Neuron (in vitro differentiated cells): ENCODE measurements around the gene SOX12.
A peak's percentile ranks its signal among the peaks of the same experiment; 100 is the strongest.

Source experiments
- H2AFZ ChIP-seq: one replicate; pipeline ENCODE4 v1.6.1; 2013; ENCODE audit warnings: low read depth, mild to moderate bottlenecking, inconsistent platforms, low read length, moderate library complexity
- H3K27me3 ChIP-seq: one replicate; pipeline ENCODE4 v1.6.1; 2013; ENCODE audit warnings: low read length; ENCODE audit not compliant: insufficient read depth
- H3K36me3 ChIP-seq: one replicate; pipeline ENCODE4 v1.6.1; 2013; ENCODE audit warnings: low read length; ENCODE audit not compliant: insufficient read depth
- H3K4me1 ChIP-seq: one replicate; pipeline ENCODE4 v1.6.1; 2013; ENCODE audit warnings: low read length; ENCODE audit not compliant: insufficient read depth
- H3K4me3 ChIP-seq: 2 replicates; pipeline ENCODE4 v1.5.1; 2013; ENCODE audit warnings: mild to moderate bottlenecking, low read length, moderate library complexity
- H3K9me3 ChIP-seq: one replicate; pipeline ENCODE4 v1.6.1; 2013; ENCODE audit warnings: low read length

Gene SOX12

DNA sequence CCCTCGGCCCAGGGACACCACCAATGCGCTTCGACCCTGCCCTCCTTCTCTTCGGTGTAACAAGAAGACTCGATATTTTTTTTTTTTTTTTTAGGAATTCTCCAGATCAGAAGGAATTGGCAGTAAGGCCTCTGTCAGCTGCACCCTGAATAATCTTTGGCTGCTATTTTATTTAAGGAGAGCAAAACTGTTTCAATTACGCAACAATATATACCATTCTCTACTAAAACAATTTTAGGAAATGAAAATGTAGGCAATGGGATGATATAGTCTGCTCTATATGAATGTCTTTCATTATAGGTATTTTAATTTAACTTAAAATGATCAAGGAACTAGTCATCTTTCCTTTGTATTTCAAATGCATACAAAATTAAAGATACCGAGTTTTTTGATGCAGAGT, 14.7 kb upstream of the SOX12 start:
- Histone ChIP-seq H3K9me3 (no peaks in the 10 kb centered on the region), H3K27me3 (no peaks in the 10 kb centered on the region), H3K36me3 (no peaks in the 10 kb centered on the region), H3K4me3 (peak overlapping the region; percentile 45), H2AFZ (peak overlapping the region; percentile 31), H3K4me1 (peaks cover 12% of the 10 kb centered on the region)

DNA sequence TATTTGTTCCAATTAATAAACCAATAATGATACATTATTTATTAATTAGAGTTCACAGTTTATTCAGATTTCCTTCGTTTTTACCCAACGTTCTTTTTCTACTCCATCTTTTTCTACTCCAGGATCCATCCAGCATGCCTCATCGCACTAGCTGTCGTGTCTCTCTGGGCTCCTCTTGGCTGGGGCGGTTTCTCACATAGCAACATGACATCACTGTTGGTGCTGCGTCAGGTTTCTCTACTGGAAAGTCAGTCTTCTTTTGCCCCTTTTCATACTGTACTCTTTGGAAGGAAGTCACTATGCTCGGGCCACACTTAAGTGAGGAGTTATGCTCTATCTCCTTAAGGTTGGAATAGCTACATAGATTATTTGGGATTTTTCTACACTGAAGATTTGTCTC, 13.7 kb upstream of the SOX12 start:
- no peaks in the 10 kb centered on the region for H3K27me3 ChIP-seq
- H3K9me3 ChIP-seq, result no peaks in the 10 kb centered on the region
- H3K4me3 ChIP-seq, result no peak overlapping the region
- no peaks in the 10 kb centered on the region for H3K36me3 ChIP-seq
- H2AFZ ChIP-seq, result no peak overlapping the region
- peaks cover 12% of the 10 kb centered on the region for H3K4me1 ChIP-seq

DNA sequence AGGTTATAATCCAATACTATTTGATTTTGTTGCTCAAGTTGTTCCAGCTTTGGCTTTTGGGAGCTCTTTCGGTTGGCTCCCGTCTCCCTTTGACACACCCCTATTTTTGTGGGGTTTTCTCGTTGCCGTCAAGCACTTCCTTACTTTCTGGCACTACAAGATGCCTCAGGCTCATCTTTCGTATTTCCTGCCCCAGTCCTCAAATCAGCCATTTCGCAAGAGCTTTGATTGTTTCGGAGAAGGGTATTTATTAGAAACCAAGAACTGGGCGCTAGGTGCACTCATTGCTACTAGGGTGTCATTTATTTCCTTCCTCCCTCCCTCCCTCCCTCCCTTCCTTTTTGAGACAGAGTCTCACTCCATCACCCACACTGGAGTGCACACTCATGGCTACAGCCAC, 13.3 kb upstream of the SOX12 start:
- Histone ChIP-seq H3K36me3 (peaks cover under 1% of the 10 kb centered on the region), H3K9me3 (no peaks in the 10 kb centered on the region), H2AFZ (no peak overlapping the region), H3K4me1 (peaks cover 12% of the 10 kb centered on the region), H3K27me3 (no peaks in the 10 kb centered on the region), H3K4me3 (no peak overlapping the region)

DNA sequence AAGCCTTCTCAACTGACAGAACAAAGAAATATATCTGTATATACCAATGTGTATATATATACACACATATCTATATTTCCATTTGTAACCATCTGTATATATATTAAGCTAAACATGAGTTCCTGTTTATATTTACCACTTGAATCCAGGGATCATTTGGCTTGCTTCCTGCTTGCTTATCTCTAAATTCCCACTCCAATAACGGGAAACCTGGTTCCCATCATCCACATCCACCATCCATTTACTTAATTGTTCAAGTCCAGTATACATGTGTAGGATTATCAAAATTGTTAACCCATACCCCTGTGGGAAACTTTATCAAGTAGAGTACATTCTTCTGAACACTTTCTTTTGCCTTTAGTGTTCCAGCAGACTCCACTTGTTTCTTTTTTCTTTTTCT, 12.5 kb upstream of the SOX12 start:
- no peak overlapping the region for H3K4me3 ChIP-seq
- H3K9me3 ChIP-seq, result no peaks in the 10 kb centered on the region
- no peak overlapping the region for H2AFZ ChIP-seq
- H3K4me1 ChIP-seq, result peaks cover 12% of the 10 kb centered on the region
- H3K36me3 ChIP-seq, result peaks cover 3% of the 10 kb centered on the region
- no peaks in the 10 kb centered on the region for H3K27me3 ChIP-seq

DNA sequence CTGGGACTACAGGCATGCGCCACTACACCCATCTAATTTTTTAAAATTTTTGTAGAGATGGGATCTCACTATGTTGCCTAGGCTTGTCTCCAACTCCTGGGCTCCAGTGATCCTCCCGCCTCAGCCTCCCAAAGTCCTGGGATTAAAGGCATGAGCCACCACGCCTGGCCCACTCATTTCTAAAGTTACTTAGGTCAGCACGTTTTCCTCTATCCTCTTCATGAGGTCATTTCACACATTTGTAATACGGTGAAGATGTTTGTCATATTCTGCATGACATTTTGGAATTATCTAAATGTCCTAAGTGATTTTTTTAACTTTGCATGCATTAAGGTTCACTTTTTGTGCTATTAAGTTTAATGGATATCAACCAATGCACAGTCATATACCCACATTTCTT, 11.9 kb upstream of the SOX12 start:
- Histone ChIP-seq H3K4me1 (peaks cover 12% of the 10 kb centered on the region), H2AFZ (no peak overlapping the region), H3K4me3 (no peak overlapping the region), H3K27me3 (no peaks in the 10 kb centered on the region), H3K9me3 (no peaks in the 10 kb centered on the region), H3K36me3 (peaks cover 3% of the 10 kb centered on the region)

DNA sequence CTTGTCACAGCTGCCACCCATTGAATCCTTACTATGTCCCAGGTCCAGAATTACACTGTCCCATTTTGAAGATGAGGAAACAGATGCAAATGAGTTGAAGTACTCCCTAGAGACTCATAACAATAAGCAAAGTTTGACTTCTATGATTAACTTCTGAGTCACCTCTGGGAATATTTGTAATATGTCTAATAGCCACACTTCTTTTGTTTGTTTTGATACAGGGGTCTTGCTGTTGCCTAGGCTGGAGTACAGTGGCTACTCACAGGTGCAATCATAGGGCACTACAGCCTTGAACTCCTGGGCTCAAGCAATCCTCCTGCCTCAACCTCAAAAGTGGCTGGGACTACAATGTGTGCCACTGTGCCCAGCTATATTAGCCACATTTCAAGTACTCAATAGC, 11.4 kb upstream of the SOX12 start:
- no peak overlapping the region for H2AFZ ChIP-seq
- no peak overlapping the region for H3K4me3 ChIP-seq
- H3K9me3 ChIP-seq, result no peaks in the 10 kb centered on the region
- no peaks in the 10 kb centered on the region for H3K27me3 ChIP-seq
- peaks cover 3% of the 10 kb centered on the region for H3K36me3 ChIP-seq
- peaks cover 9% of the 10 kb centered on the region for H3K4me1 ChIP-seq

DNA sequence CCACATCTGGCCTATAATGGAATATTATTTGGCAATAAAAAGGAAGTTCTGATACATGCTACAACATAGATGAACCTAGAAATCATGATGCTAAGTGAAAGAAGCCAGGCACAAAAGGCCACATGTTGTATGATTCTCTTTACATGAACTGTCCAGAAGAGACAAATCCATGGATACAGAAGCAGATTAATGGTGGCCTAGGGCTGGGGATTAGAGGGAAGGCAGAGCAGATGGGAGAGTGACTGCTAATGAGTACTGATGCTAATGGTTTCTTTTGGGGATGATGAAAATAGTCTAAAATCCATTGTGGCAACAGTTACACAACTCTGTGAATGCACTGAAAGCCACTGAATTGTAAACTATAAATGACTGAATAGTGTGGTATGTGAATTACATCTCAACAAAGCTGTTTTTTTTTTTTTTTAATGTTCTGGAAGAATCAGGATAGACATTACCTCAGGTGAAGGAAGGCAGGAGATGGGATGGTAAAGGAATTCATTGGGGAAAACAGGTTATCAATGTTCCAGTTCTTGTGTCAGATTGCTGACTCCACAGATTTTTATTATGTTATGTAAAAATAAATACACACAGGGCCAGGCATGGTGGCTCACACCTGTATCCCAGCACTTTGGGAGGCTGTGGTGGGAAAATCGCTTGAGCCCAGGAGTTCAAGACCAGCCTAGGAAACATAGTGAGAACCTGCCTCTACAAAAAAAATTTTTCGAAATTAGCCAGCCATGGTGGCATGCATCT, 8.9 kb upstream of the SOX12 start:
- Histone ChIP-seq H3K4me3 (no peak overlapping the region), H3K9me3 (peaks cover 5% of the 10 kb centered on the region), H2AFZ (no peak overlapping the region), H3K36me3 (peaks cover 8% of the 10 kb centered on the region), H3K27me3 (no peaks in the 10 kb centered on the region), H3K4me1 (no peaks in the 10 kb centered on the region)

DNA sequence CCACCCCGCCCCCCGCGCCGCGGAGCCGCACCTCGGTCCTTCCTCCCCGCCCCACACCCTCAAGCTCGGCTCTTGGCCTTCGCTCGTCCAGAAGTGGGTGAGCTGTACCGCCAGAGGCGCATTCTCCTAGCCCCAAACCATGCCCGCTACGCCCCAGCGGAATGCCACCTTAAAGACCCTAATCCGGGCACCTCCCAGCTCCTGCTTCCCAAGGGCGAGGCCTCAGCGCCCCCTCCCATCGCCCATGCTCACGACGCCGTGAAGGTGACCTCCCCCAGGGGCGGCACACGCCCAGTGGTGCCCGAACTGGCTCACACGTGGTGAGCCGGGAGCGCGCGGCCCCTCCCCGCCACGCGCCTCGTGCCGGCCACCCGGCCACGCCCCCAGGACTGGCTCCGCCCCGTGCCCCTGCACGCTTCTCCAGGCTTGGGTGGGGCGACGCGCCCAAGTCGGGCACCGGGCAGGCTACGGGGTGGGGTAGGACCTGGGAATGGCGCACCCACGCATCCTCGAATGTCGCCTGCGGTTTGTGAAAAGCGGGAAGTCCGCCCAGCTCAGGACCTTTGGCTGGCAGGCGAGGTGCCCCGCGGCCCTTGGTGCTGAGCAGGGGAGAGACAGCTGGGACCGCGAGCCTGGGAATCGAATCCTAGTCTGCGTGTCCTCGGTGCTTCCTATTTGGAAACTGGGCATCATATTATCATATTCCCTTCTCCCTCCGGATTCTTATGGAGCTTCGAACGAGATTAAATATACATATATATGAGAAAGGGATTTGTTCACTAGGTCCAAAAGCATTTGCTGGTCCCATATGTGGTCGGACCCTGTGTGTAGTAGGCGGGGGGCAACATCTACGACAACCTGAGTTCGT, 941 bp upstream of the SOX12 start:
- H3K36me3 ChIP-seq, result peaks cover 13% of the 10 kb centered on the region
- H3K4me3 ChIP-seq, result peak overlapping the region; percentile 92
- no peak overlapping the region for H2AFZ ChIP-seq
- peaks cover 35% of the 10 kb centered on the region for H3K4me1 ChIP-seq
- no peaks in the 10 kb centered on the region for H3K27me3 ChIP-seq
- peaks cover 5% of the 10 kb centered on the region for H3K9me3 ChIP-seq

DNA sequence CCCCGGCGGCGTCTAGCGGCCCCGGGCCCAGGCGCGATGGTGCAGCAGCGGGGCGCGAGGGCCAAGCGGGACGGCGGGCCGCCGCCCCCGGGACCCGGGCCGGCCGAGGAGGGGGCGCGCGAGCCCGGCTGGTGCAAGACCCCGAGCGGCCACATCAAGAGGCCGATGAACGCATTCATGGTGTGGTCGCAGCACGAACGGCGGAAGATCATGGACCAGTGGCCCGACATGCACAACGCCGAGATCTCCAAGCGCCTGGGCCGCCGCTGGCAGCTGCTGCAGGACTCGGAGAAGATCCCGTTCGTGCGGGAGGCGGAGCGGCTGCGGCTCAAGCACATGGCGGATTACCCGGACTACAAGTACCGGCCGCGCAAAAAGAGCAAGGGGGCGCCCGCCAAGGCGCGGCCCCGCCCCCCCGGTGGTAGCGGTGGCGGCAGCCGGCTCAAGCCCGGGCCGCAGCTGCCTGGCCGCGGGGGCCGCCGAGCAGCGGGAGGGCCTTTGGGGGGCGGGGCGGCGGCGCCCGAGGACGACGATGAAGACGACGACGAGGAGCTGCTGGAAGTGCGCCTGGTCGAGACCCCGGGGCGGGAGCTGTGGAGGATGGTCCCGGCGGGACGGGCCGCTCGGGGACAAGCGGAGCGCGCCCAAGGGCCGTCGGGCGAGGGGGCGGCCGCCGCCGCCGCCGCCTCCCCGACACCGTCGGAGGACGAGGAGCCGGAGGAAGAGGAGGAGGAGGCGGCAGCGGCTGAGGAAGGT, 715 bp downstream of the SOX12 start:
- no peak overlapping the region for H2AFZ ChIP-seq
- peaks cover 13% of the 10 kb centered on the region for H3K36me3 ChIP-seq
- H3K9me3 ChIP-seq, result no peaks in the 10 kb centered on the region
- peak overlapping the region; percentile 92 for H3K4me3 ChIP-seq
- H3K27me3 ChIP-seq, result no peaks in the 10 kb centered on the region
- peaks cover 46% of the 10 kb centered on the region for H3K4me1 ChIP-seq

DNA sequence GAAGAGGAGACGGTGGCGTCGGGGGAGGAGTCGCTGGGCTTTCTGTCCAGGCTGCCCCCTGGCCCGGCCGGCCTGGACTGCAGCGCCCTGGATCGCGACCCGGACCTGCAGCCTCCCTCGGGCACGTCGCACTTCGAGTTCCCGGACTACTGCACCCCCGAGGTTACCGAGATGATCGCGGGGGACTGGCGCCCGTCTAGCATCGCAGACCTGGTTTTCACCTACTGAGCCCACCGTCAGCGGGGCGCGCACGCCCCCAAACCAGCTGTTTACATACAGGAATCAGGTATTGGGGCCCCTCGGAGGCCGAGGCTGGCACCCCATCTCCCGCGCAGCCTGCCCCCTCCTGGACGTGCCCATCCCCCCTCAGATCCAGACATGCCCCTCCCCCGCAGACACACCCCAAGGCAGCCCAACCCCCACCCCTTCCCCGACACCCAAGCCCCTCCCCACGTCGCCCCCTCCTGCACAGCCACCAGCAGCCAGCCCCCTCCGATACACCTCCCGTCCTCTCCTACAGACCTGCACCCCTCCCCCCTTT, 1.4 kb downstream of the SOX12 start:
- Histone ChIP-seq H2AFZ (no peak overlapping the region), H3K4me1 (peaks cover 46% of the 10 kb centered on the region), H3K36me3 (peaks cover 13% of the 10 kb centered on the region), H3K4me3 (peak overlapping the region; percentile 92), H3K9me3 (no peaks in the 10 kb centered on the region), H3K27me3 (no peaks in the 10 kb centered on the region)

DNA sequence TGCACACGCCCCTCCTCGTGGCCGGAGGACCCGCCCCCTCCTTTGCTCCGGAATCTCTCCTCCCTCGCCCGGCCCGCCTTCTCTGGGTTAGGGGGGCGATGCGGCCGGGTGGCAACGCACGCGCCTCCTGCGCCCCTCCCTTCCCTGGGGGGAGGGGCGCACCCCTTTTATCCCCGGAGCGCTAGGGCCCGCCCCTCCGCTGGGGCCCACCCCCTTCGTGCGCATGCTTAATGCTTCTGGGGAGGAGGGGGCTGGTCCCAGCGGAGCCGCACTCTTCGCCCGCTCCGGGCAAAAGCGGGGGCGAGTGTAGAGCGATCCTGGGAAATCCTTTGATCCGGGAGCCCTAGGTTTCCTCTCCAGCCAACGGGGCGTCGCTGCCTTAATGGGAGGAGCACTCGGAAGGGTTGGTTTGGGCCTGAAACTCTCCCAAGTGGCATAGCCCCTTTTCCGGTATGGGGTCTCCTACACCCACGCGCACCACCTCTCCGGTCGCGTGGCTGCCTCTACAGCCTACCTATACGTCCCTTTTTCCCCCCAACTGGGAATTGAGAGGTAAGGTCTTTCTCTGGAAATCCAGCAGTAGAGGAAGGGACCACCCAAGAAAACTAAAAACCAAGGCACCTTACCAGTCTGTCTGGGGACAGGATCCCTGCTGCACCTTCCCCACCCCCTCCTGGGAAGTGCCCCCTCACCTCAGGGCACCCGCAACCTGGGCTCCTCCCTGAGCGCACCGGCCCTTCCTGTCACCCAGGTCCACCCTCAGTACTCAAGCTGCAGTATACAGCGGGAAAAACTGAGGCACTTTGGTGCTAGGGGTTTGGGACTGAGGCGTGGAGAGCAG, 2.1 kb downstream of the SOX12 start:
- peaks cover 13% of the 10 kb centered on the region for H3K36me3 ChIP-seq
- H2AFZ ChIP-seq, result no peak overlapping the region
- H3K4me3 ChIP-seq, result peak overlapping the region; percentile 92
- no peaks in the 10 kb centered on the region for H3K9me3 ChIP-seq
- peaks cover 46% of the 10 kb centered on the region for H3K4me1 ChIP-seq
- no peaks in the 10 kb centered on the region for H3K27me3 ChIP-seq
